A673 (cell line): Measurements from ENCODE around the gene SSBP2. TPM values are rescaled to one million over a fixed set of nuclear protein-coding genes. Genes with fewer than 3 reads are reported as not detected.

Experiments
- BruUV-seq: library from RNA; stranded (reverse); fragments of 400-500 nt; replicated peaks from 2 replicates; lab custom pipeline; 2021; lab: Mats Ljungman, UMichigan
- CTCF ChIA-PET: fragments of 300-600 bp; sonication (Branson Sonifier 250); formaldehyde crosslinking; loops from one replicate; lab custom pipeline; 2022; ENCODE audit warnings: antibody characterized with exemption; lab: Charles Lee
- POLR2A ChIA-PET: fragments of 300-600 bp; sonication (Branson Sonifier 250); formaldehyde crosslinking; loops from one replicate; lab custom pipeline; 2022; ENCODE audit warnings: antibody characterized with exemption; ENCODE audit not compliant: low non-redundant PET; lab: Charles Lee
- DNase-seq: peaks from one replicate; pipeline ENCODE4 v3.0.0-alpha.2; 2015; ENCODE audit warnings: low spot score
- H3K27ac ChIP-seq: fragments of 200-600 bp; sonication (generic); 2 replicates; pipeline ENCODE4 v1.5.1; 2016; ENCODE audit warnings: mixed run types, low read depth, mild to moderate bottlenecking, mixed read lengths, antibody characterized with exemption, low read length; ENCODE audit not compliant: poor library complexity, severe bottlenecking
- H3K27me3 ChIP-seq: fragments of 200-600 bp; sonication (generic); replicated peaks from 2 replicates; pipeline ENCODE4 v1.6.1; 2017; ENCODE audit warnings: mixed run types, low read depth, mild to moderate bottlenecking, mixed read lengths, antibody characterized with exemption, low read length; ENCODE audit not compliant: insufficient read depth, poor library complexity
- H3K36me3 ChIP-seq: fragments of 200-600 bp; sonication (generic); 2 replicates; pipeline ENCODE4 v1.6.1; 2016; ENCODE audit warnings: mixed run types, mild to moderate bottlenecking, mixed read lengths, antibody characterized with exemption, low read length; ENCODE audit not compliant: insufficient read depth, poor library complexity, severe bottlenecking
- H3K4me1 ChIP-seq: fragments of 200-600 bp; sonication (generic); 2 replicates; pipeline ENCODE4 v1.6.1; 2017; ENCODE audit warnings: mixed run types, mild to moderate bottlenecking, mixed read lengths, antibody characterized with exemption, low read length; ENCODE audit not compliant: insufficient read depth, poor library complexity, severe bottlenecking
- H3K4me3 ChIP-seq: fragments of 200-600 bp; sonication (generic); 2 replicates; pipeline ENCODE4 v1.5.1; 2016; ENCODE audit warnings: low read depth, mixed run types, mild to moderate bottlenecking, mixed read lengths, low read length; ENCODE audit not compliant: poor library complexity, severe bottlenecking
- H3K9me3 ChIP-seq: fragments of 200-600 bp; sonication (generic); 2 replicates; pipeline ENCODE4 v1.6.1; 2016; ENCODE audit warnings: mixed run types, low read depth, mild to moderate bottlenecking, mixed read lengths, antibody characterized with exemption, low read length; ENCODE audit not compliant: poor library complexity, severe bottlenecking
- CTCF ChIP-seq: fragments of 300-800, 200-600 bp; sonication (generic); conservative IDR thresholded peaks from 2 replicates; pipeline ENCODE4 v1.5.1; 2017; ENCODE audit warnings: low read depth, mild to moderate bottlenecking, antibody characterized with exemption, low read length, moderate library complexity, mixed read lengths
- EZH2 ChIP-seq: fragments of 200-600 bp; sonication (generic); IDR thresholded peaks from 2 replicates; pipeline ENCODE4 v1.6.1; 2017; ENCODE audit warnings: borderline replicate concordance, low read depth, mild to moderate bottlenecking, mixed read lengths, antibody characterized with exemption, low read length; ENCODE audit not compliant: poor library complexity, severe bottlenecking
- intact Hi-C: fragments of 100-400 bp; cut with micrococcal nuclease; formaldehyde crosslinking; loops from one replicate; pipeline ENCODE4 v1.10.0; 2022; ENCODE audit not compliant: unreplicated experiment
- total RNA-seq: library from RNA; stranded (reverse); gene quantifications from 2 replicates; pipeline ENCODE4 v1.2.3, GENCODE V29; 2021

The SSBP2 gene
- total RNA-seq, 1 experiment from 2014 or later: 42.8 TPM

DNA sequence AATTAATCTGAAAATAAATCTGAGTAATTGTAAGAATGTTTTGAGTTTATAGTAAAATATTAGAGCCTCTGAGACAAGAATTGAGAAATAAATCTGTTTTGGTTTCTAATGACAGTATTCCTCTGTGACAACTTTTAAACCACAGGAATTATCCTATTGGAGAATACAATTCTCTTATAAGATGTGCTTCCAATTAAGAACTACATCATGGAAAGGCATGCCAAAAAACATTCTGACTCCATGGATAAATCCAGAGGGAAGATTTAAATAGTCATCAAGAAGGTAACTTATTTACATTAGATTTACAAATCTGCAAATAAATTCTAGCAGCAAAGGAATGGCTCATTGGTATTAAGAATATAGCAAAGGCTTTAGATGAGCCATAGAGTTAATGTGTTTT is 178.7 kb downstream of the SSBP2 start:
- BruUV-seq: no TSS peak
- Histone ChIP-seq H3K27me3 (no peaks in the 10 kb centered on the region), H3K36me3 (no peaks in the 10 kb centered on the region), H3K27ac (no peak overlapping the region), H3K4me3 (no peak overlapping the region), H3K9me3 (no peaks in the 10 kb centered on the region), H3K4me1 (peaks cover 38% of the 10 kb centered on the region)
- no peak for TF ChIP-seq EZH2
- no peak for TF ChIP-seq CTCF
- intact Hi-C loops: no loop called here
- DNase-seq: no peak
- ChIA-PET POLR2A (no interaction called here), CTCF (no interaction called here)

- H3K36me3 ChIP-seq: no peaks in the 10 kb centered on the region
- H3K27ac ChIP-seq: no peak overlapping the region
- DNase-seq: no peak
- H3K9me3 ChIP-seq: no peaks in the 10 kb centered on the region
- no peak for TF ChIP-seq EZH2
- intact Hi-C loops: no loop called here
- peaks cover 34% of the 10 kb centered on the region for H3K4me1 ChIP-seq
- BruUV-seq: no TSS peak
- POLR2A ChIA-PET: no interaction called here
- CTCF ChIA-PET: no interaction called here
- no peaks in the 10 kb centered on the region for H3K27me3 ChIP-seq
- no peak overlapping the region for H3K4me3 ChIP-seq
Measured at GRCh38 chr5:81558188-81558587, 192.7 kb downstream of the SSBP2 start.

GRCh38 chr5:81556809-81557208 is 194.1 kb downstream of the SSBP2 start:
- no peak for DNase-seq
- POLR2A ChIA-PET: no interaction called here
- BruUV-seq: no TSS peak
- intact Hi-C loops: no loop called here
- CTCF ChIA-PET: no interaction called here
- H3K4me1 ChIP-seq: peaks cover 46% of the 10 kb centered on the region
- no peak for TF ChIP-seq EZH2
- TF ChIP-seq CTCF: no peak
- no peaks in the 10 kb centered on the region for H3K9me3 ChIP-seq
- no peaks in the 10 kb centered on the region for H3K27me3 ChIP-seq
- no peak overlapping the region for H3K27ac ChIP-seq
- no peak overlapping the region for H3K4me3 ChIP-seq
- H3K36me3 ChIP-seq: no peaks in the 10 kb centered on the region

DNA sequence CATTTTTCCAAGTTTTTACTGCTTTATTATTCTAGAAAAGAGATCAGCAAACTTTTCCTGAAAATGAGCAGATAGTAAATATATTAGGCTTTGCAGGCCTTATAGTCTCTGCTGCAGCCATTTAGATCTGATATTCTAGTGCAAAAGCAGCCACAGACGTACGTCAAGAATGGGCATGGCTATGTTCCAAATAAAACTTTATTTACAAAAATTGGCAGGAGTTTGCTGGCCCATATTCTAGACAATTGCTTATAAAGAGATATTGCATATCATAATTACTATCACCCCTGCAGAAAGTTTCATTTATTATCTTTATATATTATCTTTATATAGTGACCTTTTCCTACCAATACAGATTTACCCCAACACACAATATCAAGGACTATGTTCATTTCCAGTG is 195.0 kb downstream of the SSBP2 start:
- Histone ChIP-seq H3K4me1 (peaks cover 53% of the 10 kb centered on the region), H3K27ac (no peak overlapping the region), H3K4me3 (no peak overlapping the region), H3K27me3 (no peaks in the 10 kb centered on the region), H3K36me3 (no peaks in the 10 kb centered on the region), H3K9me3 (no peaks in the 10 kb centered on the region)
- ChIA-PET CTCF (no interaction called here), POLR2A (no interaction called here)
- no peak for TF ChIP-seq EZH2
- no peak for TF ChIP-seq CTCF
- no peak for DNase-seq
- no TSS peak for BruUV-seq
- intact Hi-C loops: no loop called here
